Tibial artery (tissue), 4 donors: Measurements from ENCODE around the gene GPR35.

Experiments
- DNase-seq, 2 donors: peaks; one replicate each; pipeline ENCODE4 v3.0.0-alpha.2; 2019
- H3K27ac ChIP-seq, 2 donors: fragments of 200-600 bp; sonication (generic) in 1 of 2; 1 replicate in 1 of 2; 2 replicates in 1 of 2; pipeline ENCODE4 v1.5.1; 2018 to 2019; ENCODE audit warnings: mild to moderate bottlenecking in 1 of 2
- H3K27me3 ChIP-seq, 2 donors: fragments of 200-600 bp; sonication (generic) in 1 of 2; one replicate each; pipeline versions ENCODE4 v1.5.1 to v1.6.0; 2016 to 2019
- H3K36me3 ChIP-seq, 3 donors: fragments of 200-600 bp; sonication (generic) in 2 of 3; one replicate each; pipeline ENCODE4 v1.5.1; 2016 to 2019; ENCODE audit warnings: mild to moderate bottlenecking in 2 of 3
- H3K4me1 ChIP-seq, 4 donors: fragments of 200-600 bp; sonication (generic) in 2 of 4; 1 replicate in 3 of 4; 2 replicates in 1 of 4; pipeline ENCODE4 v1.5.1; 2016 to 2019
- H3K4me3 ChIP-seq, 2 donors: fragments of 200-600 bp; sonication (generic) in 1 of 2; 1 replicate in 1 of 2; 2 replicates in 1 of 2; pipeline ENCODE4 v1.5.1; 2018 to 2019; ENCODE audit warnings: mild to moderate bottlenecking in 2 of 2
- H3K9me3 ChIP-seq, 3 donors: fragments of 200-600 bp; sonication (generic) in 1 of 3; one replicate each; pipeline ENCODE4 v1.5.1; 2016 to 2019
- CTCF ChIP-seq, 2 experiments: fragments of 200-600 bp in 1 of 2; fragments of 450-650 bp in 1 of 2; IDR thresholded peaks; one replicate each; pipeline ENCODE4 v1.5.1; 2017 to 2019; ENCODE audit warnings: antibody characterized with exemption in 2 of 2, mild to moderate bottlenecking in 1 of 2, moderate library complexity in 1 of 2
- intact Hi-C: fragments of 100-400 bp; cut with DNase I; formaldehyde crosslinking; loops from one replicate; pipeline ENCODE4 v1.15.0; 2023; ENCODE audit warnings: low total_unique reads

Gene GPR35

DNA sequence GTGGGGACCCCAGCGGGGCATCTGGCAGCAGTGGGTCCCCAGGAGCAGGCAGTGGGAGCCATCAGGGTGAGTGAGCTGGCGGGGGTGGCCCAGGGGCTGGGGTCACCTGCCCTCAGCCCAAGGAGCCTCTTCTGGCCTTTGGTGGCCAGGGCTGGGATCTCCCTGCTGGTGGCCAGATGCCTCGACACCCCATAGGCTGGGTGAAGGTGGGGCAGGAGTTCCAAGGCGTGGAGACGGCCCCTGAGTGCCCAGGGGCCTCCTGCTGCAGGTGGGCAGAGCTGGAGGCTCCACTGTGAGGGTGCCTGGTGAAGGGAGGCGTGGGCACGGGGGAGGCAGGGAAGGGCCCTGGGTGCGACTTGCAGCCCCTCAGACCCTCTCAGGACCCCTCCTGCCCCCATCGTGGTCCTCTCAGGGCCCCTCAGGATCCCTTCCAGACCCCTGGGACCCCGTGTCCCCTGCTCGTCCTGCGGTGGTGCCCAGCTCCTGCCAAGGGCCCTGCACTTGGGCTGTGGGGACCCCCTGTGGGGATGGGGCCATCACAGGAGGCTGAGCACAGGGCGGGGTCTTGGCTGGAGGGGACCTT is 5.0 kb upstream of the GPR35 start:
- H3K4me3 ChIP-seq: no peak overlapping the region
- DNase-seq: peak in 1 of 2 donors; percentile 7
- intact Hi-C loops: no loop called here
- peaks cover 0 to 16% (median 0%) of the 10 kb centered on the region in 3 donors for H3K36me3 ChIP-seq
- H3K27me3 ChIP-seq: peaks cover 0 to under 1% of the 10 kb centered on the region in 2 donors
- TF ChIP-seq CTCF (IDR thresholded peaks at IDR 0.05): no peak
- H3K27ac ChIP-seq: no peak overlapping the region
- H3K4me1 ChIP-seq: peaks cover 0 to 3% (median 0%) of the 10 kb centered on the region in 4 donors
- H3K9me3 ChIP-seq: no peaks in the 10 kb centered on the region

DNA sequence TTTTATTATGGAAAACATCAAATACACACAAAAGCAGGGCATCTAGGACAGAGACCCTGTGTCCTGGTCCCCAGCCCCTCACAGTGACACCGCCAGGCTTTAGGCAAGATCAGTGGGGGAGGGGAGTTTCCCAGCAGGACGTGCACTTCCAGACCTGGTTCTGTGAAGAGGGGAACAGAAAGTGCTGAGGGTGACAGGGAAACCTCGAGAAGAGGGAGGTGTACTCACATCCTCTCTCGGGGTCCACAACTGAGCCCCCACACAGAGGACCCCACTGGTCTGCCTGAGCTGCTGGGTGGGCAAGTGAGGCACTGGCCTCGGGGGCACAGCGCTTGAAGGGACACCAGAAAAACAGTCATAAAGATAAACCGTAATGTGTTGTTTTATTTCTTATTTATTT is 4.4 kb upstream of the GPR35 start:
- H3K27me3 ChIP-seq: peaks cover 0 to 3% of the 10 kb centered on the region in 2 donors
- TF ChIP-seq CTCF (IDR thresholded peaks at IDR 0.05): no peak
- DNase-seq: no peak
- no peaks in the 10 kb centered on the region for H3K9me3 ChIP-seq
- peaks cover 0 to 3% (median 0%) of the 10 kb centered on the region in 4 donors for H3K4me1 ChIP-seq
- H3K27ac ChIP-seq: no peak overlapping the region
- peaks cover 0 to 16% (median 0%) of the 10 kb centered on the region in 3 donors for H3K36me3 ChIP-seq
- H3K4me3 ChIP-seq: no peak overlapping the region
- intact Hi-C loops: no loop called here

DNA sequence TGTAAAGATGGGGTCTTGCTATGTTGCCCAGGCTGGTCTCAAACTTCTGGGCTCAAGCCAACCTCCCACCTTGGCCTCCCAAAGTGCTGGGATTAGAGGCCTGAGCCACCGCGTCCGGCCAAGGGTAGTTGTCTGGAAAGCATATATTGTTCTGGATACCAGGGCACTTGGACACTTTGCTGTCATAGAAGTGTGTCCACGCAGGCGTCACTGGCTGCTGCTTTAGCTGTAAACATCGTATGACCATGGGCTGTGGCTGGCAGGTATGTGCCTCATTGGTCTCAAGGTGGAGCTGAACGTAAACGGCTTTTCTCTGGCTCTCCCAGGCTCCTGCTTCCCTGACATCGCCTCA is 3.2 kb upstream of the GPR35 start:
- intact Hi-C loops: no loop called here
- no peaks in the 10 kb centered on the region for H3K9me3 ChIP-seq
- H3K4me1 ChIP-seq: peaks cover 0 to 3% (median 0%) of the 10 kb centered on the region in 4 donors
- H3K4me3 ChIP-seq: no peak overlapping the region
- H3K27me3 ChIP-seq: peaks cover 0 to 3% of the 10 kb centered on the region in 2 donors
- no peak overlapping the region for H3K27ac ChIP-seq
- no peak for TF ChIP-seq CTCF (IDR thresholded peaks at IDR 0.05)
- DNase-seq: peak; percentile 16 to 55
- H3K36me3 ChIP-seq: peaks cover 0 to 16% (median 0%) of the 10 kb centered on the region in 3 donors

- intact Hi-C loops: no loop called here
- peaks cover 0 to 3% (median 0%) of the 10 kb centered on the region in 4 donors for H3K4me1 ChIP-seq
- no peak for TF ChIP-seq CTCF (IDR thresholded peaks at IDR 0.05)
- H3K27ac ChIP-seq: no peak overlapping the region
- H3K4me3 ChIP-seq: no peak overlapping the region
- DNase-seq: peak; percentile 22 to 62
- peaks cover 0 to 16% (median 0%) of the 10 kb centered on the region in 3 donors for H3K36me3 ChIP-seq
- H3K27me3 ChIP-seq: peaks cover 0 to 3% of the 10 kb centered on the region in 2 donors
- H3K9me3 ChIP-seq: no peaks in the 10 kb centered on the region
Measured at GRCh38 chr2:240622531-240623235, 2.6 kb upstream of the GPR35 start.

DNA sequence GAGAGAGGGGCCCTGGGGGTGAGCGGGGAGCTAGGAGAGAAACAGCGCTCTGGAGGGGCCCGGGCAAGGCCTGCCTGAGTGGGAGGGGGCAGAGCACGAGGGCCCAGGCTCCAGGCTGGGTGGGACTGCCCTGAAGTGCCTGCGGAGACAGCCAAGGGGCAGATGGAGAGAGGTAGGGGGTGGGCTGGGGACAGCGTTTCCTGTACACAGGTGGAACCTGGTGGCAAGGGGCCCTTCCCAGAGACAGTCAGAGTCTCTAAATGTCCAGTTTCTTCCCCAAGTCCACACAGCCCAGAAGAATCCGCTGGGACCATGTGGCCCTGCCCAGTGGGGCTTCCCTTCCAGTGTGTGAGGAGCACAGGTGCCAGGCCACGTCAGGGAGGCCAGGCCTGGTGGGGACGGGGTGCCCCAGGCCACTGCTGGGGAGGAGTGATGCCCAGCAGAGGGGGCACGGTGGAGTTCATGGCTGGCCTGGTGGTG is 1.7 kb upstream of the GPR35 start:
- no peak overlapping the region for H3K27ac ChIP-seq
- peak; percentile 18 to 61 for DNase-seq
- H3K4me1 ChIP-seq: peaks cover 0 to 3% (median 0%) of the 10 kb centered on the region in 4 donors

More for the DNA sequence above, 1.7 kb upstream of the GPR35 start:
- H3K9me3 ChIP-seq: no peaks in the 10 kb centered on the region
- no peak overlapping the region for H3K4me3 ChIP-seq
- peaks cover 0 to 16% (median 0%) of the 10 kb centered on the region in 3 donors for H3K36me3 ChIP-seq
- intact Hi-C loops: no loop called here
- no peak for TF ChIP-seq CTCF (IDR thresholded peaks at IDR 0.05)
- peaks cover 0 to 3% of the 10 kb centered on the region in 2 donors for H3K27me3 ChIP-seq
